D721Med (cell line): Measurements from ENCODE around the gene CYTH3.

ENCODE experiments used
- DNase-seq: peaks from one replicate; pipeline ENCODE4 v3.0.0; 2011; ENCODE audit warnings: low spot score; ENCODE audit not compliant: insufficient read length
- FAIRE-seq: peaks from 2 replicates; lab custom pipeline; 2011; peaks lifted over from hg19 to GRCh38; lab: Jason Lieb, UNC
- TF ChIP-seq, protein P1 (sequence below): IDR thresholded peaks from 2 replicates; pipeline ENCODE4 v1.5.1; 2012; ENCODE audit warnings: mild to moderate bottlenecking, control low read depth; ENCODE audit not compliant: insufficient read depth; ENCODE audit errors: missing control alignments

Gene CYTH3

DNA sequence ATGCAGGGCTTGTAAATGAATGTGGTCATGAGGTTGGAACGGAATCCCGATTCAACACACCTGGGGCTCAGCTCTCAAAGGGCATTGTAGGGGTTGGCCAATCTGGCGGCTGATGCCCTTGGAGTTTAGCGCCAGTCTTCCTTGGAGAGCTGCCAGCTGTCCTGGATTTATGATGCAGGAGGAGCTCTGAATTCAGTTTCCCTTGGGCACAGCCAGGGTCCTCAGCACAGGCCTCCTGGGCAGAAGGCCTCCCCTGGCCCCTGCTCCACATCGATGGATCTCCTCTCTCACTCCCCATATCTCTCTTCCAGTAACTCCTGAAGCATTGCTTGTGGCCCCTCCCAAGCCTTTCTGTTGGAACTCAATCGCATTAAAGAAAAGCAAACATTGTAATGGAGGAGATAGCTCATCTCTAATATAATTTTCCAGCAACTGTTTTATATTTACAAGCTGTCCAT lies 985 bp upstream of the CYTH3 start:
- no peak for DNase-seq
- TF ChIP-seq, protein P1, sequence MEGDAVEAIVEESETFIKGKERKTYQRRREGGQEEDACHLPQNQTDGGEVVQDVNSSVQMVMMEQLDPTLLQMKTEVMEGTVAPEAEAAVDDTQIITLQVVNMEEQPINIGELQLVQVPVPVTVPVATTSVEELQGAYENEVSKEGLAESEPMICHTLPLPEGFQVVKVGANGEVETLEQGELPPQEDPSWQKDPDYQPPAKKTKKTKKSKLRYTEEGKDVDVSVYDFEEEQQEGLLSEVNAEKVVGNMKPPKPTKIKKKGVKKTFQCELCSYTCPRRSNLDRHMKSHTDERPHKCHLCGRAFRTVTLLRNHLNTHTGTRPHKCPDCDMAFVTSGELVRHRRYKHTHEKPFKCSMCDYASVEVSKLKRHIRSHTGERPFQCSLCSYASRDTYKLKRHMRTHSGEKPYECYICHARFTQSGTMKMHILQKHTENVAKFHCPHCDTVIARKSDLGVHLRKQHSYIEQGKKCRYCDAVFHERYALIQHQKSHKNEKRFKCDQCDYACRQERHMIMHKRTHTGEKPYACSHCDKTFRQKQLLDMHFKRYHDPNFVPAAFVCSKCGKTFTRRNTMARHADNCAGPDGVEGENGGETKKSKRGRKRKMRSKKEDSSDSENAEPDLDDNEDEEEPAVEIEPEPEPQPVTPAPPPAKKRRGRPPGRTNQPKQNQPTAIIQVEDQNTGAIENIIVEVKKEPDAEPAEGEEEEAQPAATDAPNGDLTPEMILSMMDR = no peak
- no peak for FAIRE-seq

- FAIRE-seq = no peak
- DNase-seq = no peak
- TF ChIP-seq, protein P1 = no peak
Observed at GRCh38 chr7:6271694-6272440, 557 bp downstream of the CYTH3 start.

- no peak for DNase-seq
- no peak for FAIRE-seq
- TF ChIP-seq, protein P1 = no peak
Observed at GRCh38 chr7:6271060-6271658, 1.3 kb downstream of the CYTH3 start.

- DNase-seq (no peak), FAIRE-seq (no peak)
- TF ChIP-seq, protein P1 = no peak
Observed at GRCh38 chr7:6269527-6269926, 2.9 kb downstream of the CYTH3 start.

- DNase-seq = no peak
- no peak for FAIRE-seq
- TF ChIP-seq, protein P1 = no peak
Observed at GRCh38 chr7:6268907-6269306, 3.5 kb downstream of the CYTH3 start.

DNA sequence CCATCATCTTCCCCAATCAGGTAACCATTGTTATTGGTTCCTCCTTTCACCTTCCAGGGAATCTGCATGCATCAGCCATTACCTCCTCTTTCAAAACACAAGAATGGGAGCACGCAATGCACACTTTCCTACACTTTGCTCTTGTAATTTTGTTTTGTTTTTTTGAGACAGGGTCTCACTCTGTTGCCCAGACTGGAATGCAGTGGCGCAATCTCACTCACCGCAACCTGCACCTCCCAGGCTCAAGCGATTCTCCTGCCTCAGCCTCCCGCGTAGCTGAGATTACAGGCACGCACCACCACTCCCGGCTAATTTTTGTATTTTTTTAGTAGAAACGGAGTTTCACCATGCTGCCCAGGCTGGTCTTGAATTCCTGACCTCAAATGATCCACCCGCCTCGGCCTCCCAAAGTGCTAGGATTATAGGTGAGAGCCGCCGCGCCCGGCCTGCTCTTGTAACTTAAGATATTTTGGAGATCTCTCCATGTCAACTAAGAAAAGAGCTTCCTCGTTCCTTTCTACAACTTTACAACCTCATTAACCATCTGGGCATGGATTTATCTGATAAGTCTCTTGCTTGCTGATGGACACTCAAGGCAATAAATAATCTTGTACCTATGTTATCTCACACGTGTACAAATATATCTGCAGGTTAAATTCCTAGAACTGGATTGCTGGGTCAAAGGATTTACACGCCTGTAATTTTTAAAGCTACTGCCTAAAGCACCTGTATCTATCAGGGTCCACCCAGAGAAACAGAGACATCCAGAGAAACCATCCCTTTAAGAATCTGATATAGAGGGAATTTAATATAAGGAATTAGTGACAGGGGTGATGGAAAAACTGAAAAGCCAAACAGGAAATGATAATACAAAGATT lies 4.2 kb downstream of the CYTH3 start:
- no peak for DNase-seq
- no peak for FAIRE-seq
- TF ChIP-seq, protein P1 = no peak
